ENCODE measurements around the gene MRC1. TPM values are rescaled to one million over a fixed set of nuclear protein-coding genes. Genes with fewer than 3 reads are reported as not detected.

The MRC1 gene
- total RNA-seq = 370 TPM
- long read RNA-seq, full-length matches to known transcripts = 333 of 439 reads
- long read RNA-seq, partial matches to known transcripts = 75 of 439 reads
- long read RNA-seq, other reads (novel, unspliced or antisense) = 31 of 439 reads

GRCh38 chr10:17808971-17809841 is at the start of gene MRC1:
MRC1 (plus strand) TSS chr10:17809348; CDS start chr10:17809466, 118 bp downstream.
- intact Hi-C loops (cut with DNase I) = no loop called here
- Histone ChIP-seq H3K27ac (peak within 1 kb of the TSS; percentile 70), H3K27me3 (no peaks in the 10 kb centered on the region), H3K9me3 (no peaks in the 10 kb centered on the region), H3K4me3 (peak within 1 kb of the TSS; percentile 48), H3K36me3 (no peaks in the 10 kb centered on the region), H3K4me1 (no peaks in the 10 kb centered on the region)
- ATAC-seq (peak; percentile 81), DNase-seq (peak; percentile 74)
- no peak for TF ChIP-seq CTCF (IDR thresholded peaks at IDR 0.05)

GRCh38 chr10:17764142-17764541 is 45.0 kb upstream of the MRC1 start:
- Histone ChIP-seq H3K9me3 (no peaks in the 10 kb centered on the region), H3K27ac (no peak overlapping the region), H3K4me3 (no peak overlapping the region), H3K27me3 (no peaks in the 10 kb centered on the region), H3K4me1 (no peaks in the 10 kb centered on the region), H3K36me3 (no peaks in the 10 kb centered on the region)
- intact Hi-C loops (cut with DNase I) = no loop called here
- DNase-seq (no peak), ATAC-seq (no peak)
- no peak for TF ChIP-seq CTCF (IDR thresholded peaks at IDR 0.05)

DNA sequence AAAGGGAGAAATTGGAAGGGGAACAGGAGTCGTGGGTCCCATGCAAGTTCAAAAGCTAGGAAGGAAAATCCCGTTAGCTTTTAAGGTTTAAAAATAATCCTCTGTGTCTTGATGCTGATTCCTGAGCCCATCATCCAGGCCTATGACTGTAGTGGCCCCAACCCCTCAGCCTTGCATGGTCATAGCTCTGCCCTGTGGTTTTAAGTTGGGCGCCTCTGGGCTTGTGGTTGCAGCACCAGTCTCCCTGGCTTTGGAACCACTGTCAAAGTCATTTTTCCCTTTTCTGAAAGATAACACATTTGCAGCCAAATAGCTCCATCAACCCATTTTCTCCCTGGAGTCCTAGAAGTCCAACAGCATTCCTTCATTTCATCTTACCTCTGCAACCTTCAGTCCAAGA is 43.5 kb upstream of the MRC1 start:
- Histone ChIP-seq H3K9me3 (no peaks in the 10 kb centered on the region), H3K4me1 (no peaks in the 10 kb centered on the region), H3K36me3 (no peaks in the 10 kb centered on the region), H3K4me3 (no peak overlapping the region), H3K27me3 (no peaks in the 10 kb centered on the region), H3K27ac (no peak overlapping the region)
- intact Hi-C loops (cut with DNase I) = no loop called here
- ATAC-seq = no peak
- TF ChIP-seq CTCF (IDR thresholded peaks at IDR 0.05) = no peak
- DNase-seq = no peak

DNA sequence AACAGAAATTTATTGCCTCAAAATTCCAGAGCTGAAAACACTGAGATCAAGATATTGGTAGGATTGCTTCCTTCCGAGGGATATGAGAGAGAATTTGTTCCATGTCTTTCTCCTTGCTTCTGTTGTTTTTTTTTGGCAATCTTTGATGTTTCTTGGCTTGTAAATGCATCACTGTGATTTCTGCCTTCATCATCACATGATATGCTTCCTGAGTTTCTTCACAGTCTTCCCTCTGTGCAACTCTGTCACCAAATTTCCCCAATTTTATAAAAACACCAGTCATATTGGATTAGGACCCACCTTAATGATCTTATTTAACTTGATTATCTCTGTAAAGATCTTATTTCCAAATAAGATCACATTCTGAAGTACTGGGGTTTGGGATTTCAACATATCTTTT is 42.4 kb upstream of the MRC1 start:
- no peak overlapping the region for H3K27ac ChIP-seq
- TF ChIP-seq CTCF (IDR thresholded peaks at IDR 0.05) = no peak
- no peaks in the 10 kb centered on the region for H3K36me3 ChIP-seq
- no peak for ATAC-seq
- no peak for DNase-seq
- no peaks in the 10 kb centered on the region for H3K9me3 ChIP-seq
- intact Hi-C loops (cut with DNase I) = no loop called here
- no peak overlapping the region for H3K4me3 ChIP-seq
- H3K4me1 ChIP-seq = no peaks in the 10 kb centered on the region
- no peaks in the 10 kb centered on the region for H3K27me3 ChIP-seq

GRCh38 chr10:17768496-17768895 is 40.7 kb upstream of the MRC1 start:
- intact Hi-C loops (cut with DNase I) = no loop called here
- no peak for DNase-seq
- Histone ChIP-seq H3K4me3 (no peak overlapping the region), H3K4me1 (no peaks in the 10 kb centered on the region), H3K9me3 (no peaks in the 10 kb centered on the region), H3K36me3 (no peaks in the 10 kb centered on the region), H3K27me3 (no peaks in the 10 kb centered on the region), H3K27ac (no peak overlapping the region)
- TF ChIP-seq CTCF (IDR thresholded peaks at IDR 0.05) = no peak
- ATAC-seq = peak; percentile 62
